GM23248 (cell line): ENCODE measurements around the gene SNTB2.

Source experiments
- EZH2 ChIP-seq: fragments of 200-600 bp; sonication (generic); IDR thresholded peaks from 2 replicates; pipeline ENCODE4 v1.6.1; 2018; ENCODE audit warnings: antibody characterized with exemption, mild to moderate bottlenecking; ENCODE audit not compliant: insufficient read depth, poor library complexity, severe bottlenecking
- EZH2phosphoT487 ChIP-seq: fragments of 200-600 bp; sonication (generic); IDR thresholded peaks from 2 replicates; pipeline ENCODE4 v1.6.1; 2018; ENCODE audit warnings: antibody characterized with exemption, moderate library complexity, mild to moderate bottlenecking, low read depth; ENCODE audit not compliant: insufficient read depth

DNA sequence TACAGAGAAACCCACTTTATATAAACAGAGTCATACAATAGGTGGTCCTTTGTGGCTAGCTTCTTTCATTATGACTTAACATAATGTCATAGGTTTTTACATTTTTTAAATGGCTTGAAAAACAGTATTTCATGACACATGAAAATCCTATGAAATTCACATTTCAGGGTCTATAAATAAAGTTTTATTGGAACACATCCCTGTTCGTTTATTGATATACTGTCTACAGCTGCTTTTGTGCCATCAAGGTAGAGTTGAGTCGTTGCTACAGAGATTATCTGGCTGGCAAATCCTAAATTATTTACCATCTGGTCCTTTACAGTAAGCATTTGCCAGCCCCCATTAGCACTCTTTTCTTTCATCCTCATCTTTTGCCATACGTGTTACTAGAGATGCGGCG, 126.5 kb downstream of the SNTB2 start:
- TF ChIP-seq EZH2phosphoT487 (no peak), EZH2 (no peak)
